ENCODE results near the gene NSD2. TPM values are rescaled to one million over a fixed set of nuclear protein-coding genes. Genes with fewer than 3 reads are reported as not detected.
"Not testable (repeated sequence)": the region's sequence is repeated elsewhere in the genome, so short reads cannot be mapped to it uniquely, and the experiment has no call there.

The NSD2 gene
- total RNA-seq, 1 donor, result 84.7 TPM

- no peak for DNase-seq (ENCODE audit: low read depth)
- TF ChIP-seq, protein P1, sequence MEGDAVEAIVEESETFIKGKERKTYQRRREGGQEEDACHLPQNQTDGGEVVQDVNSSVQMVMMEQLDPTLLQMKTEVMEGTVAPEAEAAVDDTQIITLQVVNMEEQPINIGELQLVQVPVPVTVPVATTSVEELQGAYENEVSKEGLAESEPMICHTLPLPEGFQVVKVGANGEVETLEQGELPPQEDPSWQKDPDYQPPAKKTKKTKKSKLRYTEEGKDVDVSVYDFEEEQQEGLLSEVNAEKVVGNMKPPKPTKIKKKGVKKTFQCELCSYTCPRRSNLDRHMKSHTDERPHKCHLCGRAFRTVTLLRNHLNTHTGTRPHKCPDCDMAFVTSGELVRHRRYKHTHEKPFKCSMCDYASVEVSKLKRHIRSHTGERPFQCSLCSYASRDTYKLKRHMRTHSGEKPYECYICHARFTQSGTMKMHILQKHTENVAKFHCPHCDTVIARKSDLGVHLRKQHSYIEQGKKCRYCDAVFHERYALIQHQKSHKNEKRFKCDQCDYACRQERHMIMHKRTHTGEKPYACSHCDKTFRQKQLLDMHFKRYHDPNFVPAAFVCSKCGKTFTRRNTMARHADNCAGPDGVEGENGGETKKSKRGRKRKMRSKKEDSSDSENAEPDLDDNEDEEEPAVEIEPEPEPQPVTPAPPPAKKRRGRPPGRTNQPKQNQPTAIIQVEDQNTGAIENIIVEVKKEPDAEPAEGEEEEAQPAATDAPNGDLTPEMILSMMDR (IDR thresholded peaks at IDR 0.05; ENCODE audit: insufficient read depth, low read length), result peak; percentile 2
- no peak overlapping the region for H3K4me3 ChIP-seq (ENCODE audit: low read depth, low read length)
Measured at GRCh38 chr4:1842339-1842895, 28.8 kb upstream of the NSD2 start.

- no peak overlapping the region for H3K4me3 ChIP-seq (ENCODE audit: low read depth, low read length)
- TF ChIP-seq, protein P1 (IDR thresholded peaks at IDR 0.05; ENCODE audit: insufficient read depth, low read length), result no peak
- DNase-seq (ENCODE audit: low read depth), result peak; percentile 81
Measured at GRCh38 chr4:1842993-1843448, 28.2 kb upstream of the NSD2 start.

DNA sequence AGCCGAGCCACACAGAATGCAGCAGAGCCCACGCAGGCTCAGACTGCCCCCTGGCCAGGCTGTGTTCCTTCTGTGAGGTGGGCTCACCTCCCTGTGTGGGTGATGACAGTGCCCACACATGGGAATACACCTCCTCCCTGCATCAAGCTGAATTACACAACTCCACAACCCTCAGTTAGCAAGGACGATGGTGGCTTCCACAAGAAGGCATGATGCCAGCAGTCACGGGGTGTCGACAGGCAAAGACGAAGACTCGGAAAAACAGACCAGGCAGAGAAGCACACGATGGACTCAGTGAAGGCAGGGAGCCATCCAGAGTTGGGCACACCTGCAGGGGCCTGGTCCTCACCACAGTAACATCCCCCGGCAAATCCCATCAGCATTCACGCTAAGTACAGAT is 27.3 kb upstream of the NSD2 start:
- H3K4me3 ChIP-seq (ENCODE audit: low read depth, low read length), result no peak overlapping the region
- TF ChIP-seq, protein P1 (IDR thresholded peaks at IDR 0.05; ENCODE audit: insufficient read depth, low read length), result no peak
- DNase-seq (ENCODE audit: low read depth), result peak; percentile 42

GRCh38 chr4:1844618-1845017 is 26.6 kb upstream of the NSD2 start:
- H3K4me3 ChIP-seq (ENCODE audit: low read depth, low read length); DNase-seq (ENCODE audit: low read depth): not testable (repeated sequence)

DNA sequence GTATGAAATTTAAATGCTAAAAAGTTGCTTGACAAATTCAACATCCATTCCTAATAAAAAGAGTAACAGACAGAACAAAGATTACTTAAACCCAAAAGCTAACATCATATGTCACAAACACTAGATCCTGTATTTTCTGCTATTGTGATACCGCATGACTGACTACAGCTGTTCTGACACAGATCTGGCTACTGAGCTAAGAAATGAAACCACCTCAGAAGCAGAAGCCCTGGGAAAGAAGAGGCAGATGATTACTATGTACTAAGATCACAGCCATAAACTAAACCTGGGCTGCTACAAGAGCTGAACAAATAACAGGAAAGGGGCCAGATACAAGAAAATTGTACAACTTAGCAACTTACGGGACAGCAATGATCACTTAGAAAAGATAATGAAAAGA is 24.6 kb upstream of the NSD2 start:
- no peak overlapping the region for H3K4me3 ChIP-seq (ENCODE audit: low read depth, low read length)
- TF ChIP-seq, protein P1 (IDR thresholded peaks at IDR 0.05; ENCODE audit: insufficient read depth, low read length), result no peak
- DNase-seq (ENCODE audit: low read depth), result no peak

DNA sequence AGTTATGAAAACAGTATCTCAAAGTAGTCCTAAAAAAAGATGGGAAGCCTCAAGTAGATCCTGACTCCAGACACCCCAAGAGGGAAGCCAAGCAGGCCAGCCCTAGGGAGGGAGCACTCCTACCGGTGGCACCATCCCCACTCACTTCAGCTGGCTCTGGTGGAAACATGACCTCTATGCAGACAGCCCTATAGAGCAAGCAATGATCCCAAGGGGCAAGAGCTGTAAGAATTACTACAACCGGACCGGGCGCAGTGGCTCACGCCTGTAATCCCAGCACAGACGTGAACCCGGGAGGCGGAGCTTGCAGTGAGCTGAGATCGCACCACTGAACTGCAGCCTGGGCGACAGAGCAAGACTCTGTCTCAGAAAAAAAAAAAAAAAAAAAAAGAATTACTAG is 20.9 kb upstream of the NSD2 start:
- H3K4me3 ChIP-seq (ENCODE audit: low read depth, low read length), result no peak overlapping the region
- TF ChIP-seq, protein P1 (IDR thresholded peaks at IDR 0.05; ENCODE audit: insufficient read depth, low read length), result no peak
- no peak for DNase-seq (ENCODE audit: low read depth)

DNA sequence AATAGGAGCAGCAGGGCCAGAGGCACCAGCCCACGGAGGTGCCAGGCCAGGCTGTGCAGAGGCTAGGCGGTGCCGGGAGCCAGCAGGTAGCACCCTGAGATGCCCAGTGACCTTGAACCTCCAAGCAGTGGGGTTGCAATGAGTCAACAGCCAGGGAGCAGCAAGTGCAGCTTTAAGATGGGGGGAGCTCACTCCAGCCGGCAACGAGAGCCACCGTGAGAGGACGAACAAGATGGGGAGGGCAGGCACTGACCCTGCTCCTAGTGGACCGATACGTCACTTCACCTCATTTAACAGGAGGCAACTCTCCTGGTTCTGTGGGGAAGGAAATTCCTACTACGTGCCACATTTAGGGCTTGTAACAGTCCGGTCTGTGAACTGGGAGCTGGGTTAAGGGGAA is 20.0 kb upstream of the NSD2 start:
- TF ChIP-seq, protein P1 (IDR thresholded peaks at IDR 0.05; ENCODE audit: insufficient read depth, low read length), result no peak
- DNase-seq (ENCODE audit: low read depth), result no peak
- no peak overlapping the region for H3K4me3 ChIP-seq (ENCODE audit: low read depth, low read length)

Data from fibroblast of the aortic adventitia (primary cell).